ENCODE measurements around the gene SLC22A16. TPM values are rescaled to one million over a fixed set of nuclear protein-coding genes. Genes with fewer than 3 reads are reported as not detected.
A peak's percentile ranks its signal among the peaks of the same experiment; 100 is the strongest.

The SLC22A16 gene
- total and polyA plus RNA-seq, 2 donors from 2014 or later: 0.79 TPM; not detected in 1

- intact Hi-C loops (cut with DNase I): no loop called here
- Histone ChIP-seq H3K27ac (ENCODE audit: low read depth in 2 of 2, low read length in 2 of 2) (no peak overlapping the region), H3K4me1 (ENCODE audit: control insufficient read depth in 2 of 3, insufficient read depth in 2 of 3, low read depth in 1 of 3, low read length in 3 of 3) (no peaks in the 10 kb centered on the region), H3K9ac (ENCODE audit: low read length in 3 of 3) (peak overlapping the region in 1 of 3 donors; percentile 27), H3K9me3 (ENCODE audit: control insufficient read depth in 2 of 3, insufficient read depth in 1 of 3, low read length in 3 of 3) (no peaks in the 10 kb centered on the region), H3K27me3 (ENCODE audit: control insufficient read depth, insufficient read depth, low read length) (no peaks in the 10 kb centered on the region), H3K36me3 (ENCODE audit: control insufficient read depth in 2 of 3, insufficient read depth in 3 of 3, low read length in 3 of 3) (no peaks in the 10 kb centered on the region), H3K4me3 (ENCODE audit: low read length in 3 of 3) (peak overlapping the region; percentile 17 to 51 (median 24))
- FAIRE-seq (no peak), DNase-seq (peak in 4 of 5 donors; percentile 28 to 77 (median 57))
- TF ChIP-seq CTCF (IDR thresholded peaks at IDR 0.05; ENCODE audit: borderline replicate concordance, extremely low read depth, insufficient read depth): no peak
Observed at GRCh38 chr6:110399219-110400071, 77.0 kb downstream of the SLC22A16 start.

GRCh38 chr6:110398778-110399177, 77.6 kb downstream of the SLC22A16 start:
- no peaks in the 10 kb centered on the region for H3K9me3 ChIP-seq (ENCODE audit: control insufficient read depth in 2 of 3, insufficient read depth in 1 of 3, low read length in 3 of 3)
- FAIRE-seq (no peak), DNase-seq (no peak)
- no peak overlapping the region for H3K27ac ChIP-seq (ENCODE audit: low read depth in 2 of 2, low read length in 2 of 2)
- TF ChIP-seq CTCF (IDR thresholded peaks at IDR 0.05; ENCODE audit: borderline replicate concordance, extremely low read depth, insufficient read depth): no peak
- H3K9ac ChIP-seq (ENCODE audit: low read length in 3 of 3): no peak overlapping the region
- intact Hi-C loops (cut with DNase I): no loop called here
- H3K36me3 ChIP-seq (ENCODE audit: control insufficient read depth in 2 of 3, insufficient read depth in 3 of 3, low read length in 3 of 3): no peaks in the 10 kb centered on the region
- H3K4me1 ChIP-seq (ENCODE audit: control insufficient read depth in 2 of 3, insufficient read depth in 2 of 3, low read depth in 1 of 3, low read length in 3 of 3): no peaks in the 10 kb centered on the region
- H3K4me3 ChIP-seq (ENCODE audit: low read length in 3 of 3): no peak overlapping the region
- H3K27me3 ChIP-seq (ENCODE audit: control insufficient read depth, insufficient read depth, low read length): no peaks in the 10 kb centered on the region

- H3K27me3 ChIP-seq (ENCODE audit: control insufficient read depth, insufficient read depth, low read length): no peaks in the 10 kb centered on the region
- intact Hi-C loops (cut with DNase I): no loop called here
- H3K9ac ChIP-seq (ENCODE audit: low read length in 3 of 3): no peak overlapping the region
- H3K27ac ChIP-seq (ENCODE audit: low read depth in 2 of 2, low read length in 2 of 2): no peak overlapping the region
- TF ChIP-seq CTCF (IDR thresholded peaks at IDR 0.05; ENCODE audit: borderline replicate concordance, extremely low read depth, insufficient read depth): no peak
- FAIRE-seq: no peak
- H3K36me3 ChIP-seq (ENCODE audit: control insufficient read depth in 2 of 3, insufficient read depth in 3 of 3, low read length in 3 of 3): no peaks in the 10 kb centered on the region
- no peaks in the 10 kb centered on the region for H3K4me1 ChIP-seq (ENCODE audit: control insufficient read depth in 2 of 3, insufficient read depth in 2 of 3, low read depth in 1 of 3, low read length in 3 of 3)
- no peak for DNase-seq
- no peaks in the 10 kb centered on the region for H3K9me3 ChIP-seq (ENCODE audit: control insufficient read depth in 2 of 3, insufficient read depth in 1 of 3, low read length in 3 of 3)
- no peak overlapping the region for H3K4me3 ChIP-seq (ENCODE audit: low read length in 3 of 3)
Observed at GRCh38 chr6:110395221-110395620, 81.2 kb downstream of the SLC22A16 start.

Measured in kidney (tissue), 14 donors.